GM19193 (cell line): ENCODE results near the gene KCND3.

Source experiments
- POLR2A ChIP-seq: IDR thresholded peaks from 4 replicates; pipeline ENCODE4 v1.6.1; 2011; ENCODE audit not compliant: insufficient read depth, insufficient read length; ENCODE audit errors: extremely low read depth

KCND3 gene

DNA sequence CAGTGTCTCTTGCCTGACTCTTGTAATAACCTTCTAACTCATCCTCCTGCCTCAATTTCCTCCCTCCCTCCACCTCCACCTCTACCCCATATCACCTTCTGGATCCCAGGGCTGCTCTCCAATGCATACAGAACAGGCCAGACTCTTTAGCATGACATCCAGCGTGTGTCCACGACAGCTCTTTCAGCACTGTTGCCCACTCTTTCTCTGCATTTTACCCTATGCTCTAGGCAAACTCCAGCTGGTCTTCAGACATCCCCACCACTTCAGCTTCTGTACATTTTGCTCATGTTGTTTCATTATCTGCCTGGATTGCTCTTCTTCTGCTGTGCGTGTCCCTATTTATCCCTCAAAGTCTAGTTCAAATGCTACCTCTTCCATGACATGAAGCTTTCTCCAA is 255.0 kb downstream of the KCND3 start:
- no peak for TF ChIP-seq POLR2A

GRCh38 chr1:111733992-111734341 is 255.5 kb downstream of the KCND3 start:
- TF ChIP-seq POLR2A: no peak

GRCh38 chr1:111733183-111733991 is 256.1 kb downstream of the KCND3 start:
- no peak for TF ChIP-seq POLR2A

- TF ChIP-seq POLR2A: no peak
Observed at GRCh38 chr1:111732718-111733117, 256.8 kb downstream of the KCND3 start.

- no peak for TF ChIP-seq POLR2A
Observed at GRCh38 chr1:111731956-111732355, 257.5 kb downstream of the KCND3 start.

GRCh38 chr1:111730706-111731105 is 258.8 kb downstream of the KCND3 start:
- TF ChIP-seq POLR2A: no peak

DNA sequence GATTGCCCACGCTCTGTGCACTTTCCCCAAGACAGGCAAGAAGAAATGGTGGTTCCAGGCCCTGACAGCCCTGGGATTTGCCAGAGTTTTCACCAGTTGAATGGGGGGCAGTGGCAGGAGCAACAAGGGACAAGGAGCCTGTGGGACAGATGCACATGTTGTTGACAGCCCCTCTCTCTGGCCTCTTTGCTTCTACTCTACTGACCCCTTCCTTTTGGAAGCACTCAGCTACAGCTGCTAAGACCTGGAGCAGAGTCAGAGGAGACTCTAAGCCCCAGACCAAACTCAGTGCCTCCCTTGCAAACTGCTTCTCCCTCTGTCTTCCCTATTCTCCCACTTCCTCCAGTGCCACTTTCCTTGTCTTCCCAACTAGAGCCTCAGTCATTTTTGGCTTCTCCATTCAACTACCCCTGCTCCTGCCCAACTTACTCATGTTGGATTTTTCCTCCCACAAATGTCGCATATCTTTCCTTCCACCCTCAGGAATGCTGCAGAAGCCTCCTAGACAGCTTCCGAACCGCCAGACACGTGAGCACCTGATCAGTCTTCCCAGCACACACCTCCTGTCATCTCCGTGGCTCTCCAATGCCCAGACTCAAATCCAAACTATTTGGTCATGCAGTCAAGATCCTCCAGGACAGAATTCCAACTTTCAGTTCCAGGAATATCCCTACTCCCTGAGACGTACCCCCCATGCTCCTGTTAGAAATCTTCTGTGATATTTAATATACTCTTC is 259.4 kb downstream of the KCND3 start:
- TF ChIP-seq POLR2A: no peak

GRCh38 chr1:111729271-111729921 is 260.1 kb downstream of the KCND3 start:
- TF ChIP-seq POLR2A: no peak

GRCh38 chr1:111727056-111727455 is 262.4 kb downstream of the KCND3 start:
- TF ChIP-seq POLR2A: no peak

GRCh38 chr1:111725192-111725591 is 264.3 kb downstream of the KCND3 start:
- TF ChIP-seq POLR2A: no peak

- TF ChIP-seq POLR2A: no peak
Observed at GRCh38 chr1:111723871-111724270, 265.6 kb downstream of the KCND3 start.

- no peak for TF ChIP-seq POLR2A
Observed at GRCh38 chr1:111723091-111723806, 266.2 kb downstream of the KCND3 start.

DNA sequence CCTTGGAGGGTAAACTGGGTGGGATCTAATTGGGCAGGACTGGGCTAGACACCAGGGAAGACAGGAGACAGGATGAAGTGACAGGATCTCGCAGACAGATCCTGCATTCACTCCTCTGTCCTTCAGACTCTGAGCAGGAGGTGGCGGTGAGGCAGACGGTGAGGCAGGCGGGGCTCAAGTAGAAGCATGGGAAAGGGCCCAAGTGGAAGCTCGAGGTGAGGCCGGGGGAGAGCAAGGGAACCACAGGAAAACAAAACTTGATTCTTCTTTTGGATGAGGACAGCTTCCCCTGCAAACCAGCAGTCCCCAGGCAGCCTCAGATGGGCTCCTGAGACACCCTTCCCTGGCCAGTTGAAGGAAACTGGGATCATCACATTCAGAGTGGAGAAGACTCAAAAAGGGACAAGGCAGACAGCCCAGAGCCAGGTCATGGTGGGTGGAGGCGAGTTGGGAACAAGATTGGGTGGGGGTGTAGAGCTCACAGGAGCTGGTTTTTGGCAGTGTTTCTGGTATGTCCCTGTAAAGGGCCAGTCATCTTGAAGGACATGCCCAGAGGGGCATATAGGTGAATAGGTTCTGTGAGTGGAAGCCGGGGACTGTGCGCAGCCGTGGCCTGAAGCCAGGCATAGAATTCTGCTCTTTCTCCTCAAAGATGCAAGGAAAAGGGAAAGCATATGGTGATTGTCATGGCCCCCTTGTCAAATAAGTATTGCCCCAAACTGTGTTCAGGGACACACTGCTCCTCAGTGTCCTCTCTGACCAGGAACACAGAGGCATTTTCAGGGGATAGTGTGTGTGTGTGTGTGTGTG is 268.3 kb downstream of the KCND3 start:
- no peak for TF ChIP-seq POLR2A
